SK-N-MC (cell line): Measurements from ENCODE around the gene ATP6V0A1.
"Not testable (repeated sequence)": the region's sequence is repeated elsewhere in the genome, so short reads cannot be mapped to it uniquely, and the experiment has no call there.

Source experiments
- EZH2 ChIP-seq: fragments of 200-600 bp; sonication (generic); IDR thresholded peaks from one replicate; pipeline ENCODE4 v1.6.1; 2017; ENCODE audit warnings: antibody characterized with exemption
- FOXP2 ChIP-seq: optimal IDR thresholded peaks from 2 replicates; pipeline ENCODE3; 2011; ENCODE audit warnings: mild to moderate bottlenecking, moderate library complexity; ENCODE audit not compliant: insufficient read depth; ENCODE audit errors: extremely low read length, control extremely low read depth
- POLR2AphosphoS5 ChIP-seq: IDR thresholded peaks from 2 replicates; pipeline ENCODE4 v1.6.1; 2012; ENCODE audit warnings: mild to moderate bottlenecking, low read depth, low read length, borderline replicate concordance

GRCh38 chr17:42449176-42449575 is 9.5 kb upstream of the ATP6V0A1 start:
- TF ChIP-seq POLR2AphosphoS5, EZH2, FOXP2: not testable (repeated sequence)
